Duodenal mucosa (tissue), 2 donors: Measurements from ENCODE around the gene LRRC45.

Source experiments
- H3K27ac ChIP-seq: one replicate; pipeline ENCODE4 v1.7.0; 2013; ENCODE audit warnings: low read depth, low read length
- H3K27me3 ChIP-seq, 2 donors: one replicate each; pipeline ENCODE4 v1.7.0; 2013; ENCODE audit warnings: low read length in 2 of 2, control low read depth in 1 of 2; ENCODE audit not compliant: insufficient read depth in 2 of 2, control insufficient read depth in 1 of 2
- H3K36me3 ChIP-seq, 2 donors: one replicate each; pipeline ENCODE4 v1.7.0; 2013; ENCODE audit warnings: low read length in 2 of 2, control low read depth in 1 of 2; ENCODE audit not compliant: insufficient read depth in 2 of 2, control insufficient read depth in 1 of 2
- H3K4me1 ChIP-seq, 2 donors: one replicate each; pipeline ENCODE4 v1.7.0; 2013; ENCODE audit warnings: low read length in 2 of 2, control low read depth in 1 of 2; ENCODE audit not compliant: insufficient read depth in 2 of 2, control insufficient read depth in 1 of 2
- H3K4me3 ChIP-seq, 2 donors: one replicate each; pipeline ENCODE4 v1.7.0; 2013; ENCODE audit warnings: low read length in 2 of 2, low read depth in 1 of 2
- H3K9ac ChIP-seq, 2 donors: one replicate each; pipeline ENCODE4 v1.7.0; 2013; ENCODE audit warnings: low read length in 2 of 2, low read depth in 1 of 2
- H3K9me3 ChIP-seq, 2 donors: one replicate each; pipeline ENCODE4 v1.7.0; 2013; ENCODE audit warnings: low read length in 2 of 2, control low read depth in 1 of 2; ENCODE audit not compliant: control insufficient read depth in 1 of 2

Gene LRRC45

DNA sequence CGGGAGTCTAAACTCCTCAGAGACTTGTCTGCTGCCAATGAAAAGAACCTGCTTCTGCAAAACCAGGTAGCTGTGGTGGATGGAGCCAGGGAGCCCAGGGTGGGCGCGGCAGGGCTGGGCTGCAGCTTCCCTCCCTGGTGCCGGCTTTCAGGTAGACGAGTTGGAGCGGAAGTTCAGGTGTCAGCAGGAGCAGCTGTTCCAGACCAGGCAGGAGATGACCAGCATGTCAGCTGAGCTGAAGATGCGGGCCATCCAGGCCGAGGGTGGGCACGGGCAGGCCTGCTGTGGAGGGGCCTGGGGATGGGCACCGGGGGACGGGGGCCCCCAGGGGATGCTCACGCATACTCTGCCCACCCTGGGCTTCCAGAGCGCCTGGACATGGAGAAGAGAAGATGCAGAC lies 5.1 kb downstream of the LRRC45 start:
- Histone ChIP-seq H3K27ac (no peak overlapping the region), H3K36me3 (no peaks in the 10 kb centered on the region), H3K4me1 (peaks cover 17 to 29% of the 10 kb centered on the region in 2 donors), H3K9me3 (no peaks in the 10 kb centered on the region), H3K27me3 (no peaks in the 10 kb centered on the region), H3K4me3 (no peak overlapping the region), H3K9ac (no peak overlapping the region)

DNA sequence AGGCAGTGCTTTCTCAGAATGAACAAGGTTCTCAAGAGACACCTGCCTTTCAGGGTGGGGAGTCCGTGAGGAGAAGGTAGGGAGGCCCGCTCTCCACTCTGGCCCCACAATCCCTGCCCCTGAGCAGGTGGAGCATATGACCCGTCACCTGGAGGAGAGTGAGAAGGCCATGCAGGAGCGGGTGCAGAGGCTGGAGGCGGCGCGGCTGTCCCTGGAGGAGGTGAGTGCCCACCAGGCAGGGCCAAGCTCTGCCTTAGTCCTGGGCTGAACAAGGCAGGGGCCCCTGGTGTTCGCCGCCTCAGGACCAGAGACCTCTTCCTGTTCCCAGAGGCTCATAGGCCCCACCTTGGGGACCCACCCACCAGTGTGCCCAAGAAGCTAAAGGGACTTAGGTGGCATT lies 5.9 kb downstream of the LRRC45 start:
- Histone ChIP-seq H3K36me3 (no peaks in the 10 kb centered on the region), H3K4me3 (no peak overlapping the region), H3K9me3 (no peaks in the 10 kb centered on the region), H3K27ac (no peak overlapping the region), H3K4me1 (peaks cover 13 to 23% of the 10 kb centered on the region in 2 donors), H3K27me3 (no peaks in the 10 kb centered on the region), H3K9ac (no peak overlapping the region)

DNA sequence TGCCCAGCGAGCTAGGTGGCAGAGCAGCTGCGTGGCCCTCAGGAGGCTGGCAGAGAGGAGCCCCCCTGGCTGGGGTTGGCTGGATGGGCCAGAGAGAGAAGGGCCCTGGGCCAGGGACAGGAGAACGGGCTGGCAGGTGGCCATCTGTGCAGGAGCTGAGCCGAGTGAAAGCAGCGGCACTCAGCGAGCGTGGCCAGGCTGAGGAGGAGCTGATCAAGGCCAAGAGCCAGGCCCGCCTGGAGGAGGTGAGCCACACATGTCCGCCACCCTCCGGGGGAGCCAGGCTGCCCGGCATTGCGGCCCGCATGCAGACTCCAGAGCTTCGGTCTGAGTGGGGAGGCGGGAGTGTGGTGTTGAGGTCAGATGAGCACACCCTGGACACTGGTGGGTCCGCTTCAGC lies 6.3 kb downstream of the LRRC45 start:
- no peak overlapping the region for H3K9ac ChIP-seq
- H3K27ac ChIP-seq: no peak overlapping the region
- no peaks in the 10 kb centered on the region for H3K36me3 ChIP-seq
- H3K9me3 ChIP-seq: no peaks in the 10 kb centered on the region
- no peaks in the 10 kb centered on the region for H3K27me3 ChIP-seq
- H3K4me1 ChIP-seq: peaks cover 9 to 19% of the 10 kb centered on the region in 2 donors
- no peak overlapping the region for H3K4me3 ChIP-seq

DNA sequence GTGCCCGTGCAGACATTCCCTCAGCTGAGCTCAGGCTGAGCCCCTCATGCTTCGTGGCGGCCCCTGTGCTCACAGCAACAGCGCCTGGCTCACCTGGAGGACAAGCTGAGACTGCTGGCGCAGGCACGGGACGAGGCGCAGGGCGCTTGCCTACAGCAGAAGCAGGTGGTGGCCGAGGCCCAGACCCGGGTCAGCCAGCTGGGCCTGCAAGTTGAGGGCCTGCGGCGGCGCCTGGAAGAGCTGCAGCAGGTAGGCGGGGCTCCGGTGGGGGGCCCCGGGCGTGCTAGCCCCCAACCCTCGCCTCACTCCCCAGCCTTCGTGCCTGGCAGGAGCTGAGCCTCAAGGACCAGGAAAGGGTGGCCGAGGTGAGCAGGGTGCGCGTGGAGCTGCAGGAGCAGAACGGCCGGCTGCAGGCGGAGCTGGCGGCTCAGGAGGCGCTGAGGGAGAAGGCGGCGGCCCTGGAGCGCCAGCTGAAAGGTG lies 6.9 kb downstream of the LRRC45 start:
- Histone ChIP-seq H3K27me3 (no peaks in the 10 kb centered on the region), H3K27ac (no peak overlapping the region), H3K9me3 (no peaks in the 10 kb centered on the region), H3K9ac (no peak overlapping the region), H3K4me3 (peak overlapping the region; percentile 55 to 73), H3K4me1 (peaks cover 8 to 13% of the 10 kb centered on the region in 2 donors), H3K36me3 (no peaks in the 10 kb centered on the region)

DNA sequence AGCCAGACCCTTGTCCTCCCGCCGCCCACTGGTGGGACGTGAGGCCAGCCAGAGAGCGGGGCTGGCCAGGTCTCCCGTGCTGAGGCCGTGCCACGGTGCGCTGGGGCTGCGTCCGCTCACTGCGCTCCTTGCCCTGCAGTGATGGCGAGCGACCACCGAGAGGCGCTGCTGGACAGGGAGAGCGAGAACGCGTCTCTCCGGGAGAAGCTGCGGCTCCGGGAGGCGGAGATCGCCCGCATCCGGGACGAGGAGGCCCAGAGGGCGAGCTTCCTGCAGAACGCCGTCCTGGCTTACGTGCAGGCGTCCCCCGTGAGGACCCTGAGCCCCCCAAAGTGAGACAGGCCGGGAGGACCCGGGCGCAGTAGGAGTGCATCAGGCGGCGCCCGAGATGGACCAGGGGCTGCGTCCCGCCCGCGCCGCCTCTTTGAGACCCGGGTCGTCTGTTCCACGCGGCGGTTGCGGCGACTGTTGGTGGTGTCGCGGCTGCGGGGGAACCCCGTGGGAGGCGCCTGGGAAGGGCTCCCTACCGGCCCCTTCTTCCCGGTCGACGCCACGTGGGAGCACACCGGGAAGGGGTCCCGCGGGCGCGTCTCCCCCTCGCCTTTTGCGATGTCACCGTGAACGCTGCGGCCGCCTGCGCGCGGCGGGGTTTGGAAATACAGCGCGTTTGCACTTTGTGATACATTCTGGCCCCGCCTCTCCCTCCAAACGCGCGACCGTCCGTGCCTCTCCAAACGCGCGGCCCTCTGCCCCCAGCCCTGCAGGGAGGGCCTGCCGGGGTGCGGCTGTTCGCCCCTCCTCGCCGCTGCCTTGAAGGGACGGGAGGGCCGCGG lies 7.6 kb downstream of the LRRC45 start:
- H3K36me3 ChIP-seq: peaks cover 0 to 4% of the 10 kb centered on the region in 2 donors
- no peak overlapping the region for H3K27ac ChIP-seq
- peak overlapping the region; percentile 55 to 73 for H3K4me3 ChIP-seq
- H3K9me3 ChIP-seq: no peaks in the 10 kb centered on the region
- H3K4me1 ChIP-seq: peaks cover 8 to 13% of the 10 kb centered on the region in 2 donors
- H3K9ac ChIP-seq: peak overlapping the region in 1 of 2 donors; percentile 57
- H3K27me3 ChIP-seq: no peaks in the 10 kb centered on the region

DNA sequence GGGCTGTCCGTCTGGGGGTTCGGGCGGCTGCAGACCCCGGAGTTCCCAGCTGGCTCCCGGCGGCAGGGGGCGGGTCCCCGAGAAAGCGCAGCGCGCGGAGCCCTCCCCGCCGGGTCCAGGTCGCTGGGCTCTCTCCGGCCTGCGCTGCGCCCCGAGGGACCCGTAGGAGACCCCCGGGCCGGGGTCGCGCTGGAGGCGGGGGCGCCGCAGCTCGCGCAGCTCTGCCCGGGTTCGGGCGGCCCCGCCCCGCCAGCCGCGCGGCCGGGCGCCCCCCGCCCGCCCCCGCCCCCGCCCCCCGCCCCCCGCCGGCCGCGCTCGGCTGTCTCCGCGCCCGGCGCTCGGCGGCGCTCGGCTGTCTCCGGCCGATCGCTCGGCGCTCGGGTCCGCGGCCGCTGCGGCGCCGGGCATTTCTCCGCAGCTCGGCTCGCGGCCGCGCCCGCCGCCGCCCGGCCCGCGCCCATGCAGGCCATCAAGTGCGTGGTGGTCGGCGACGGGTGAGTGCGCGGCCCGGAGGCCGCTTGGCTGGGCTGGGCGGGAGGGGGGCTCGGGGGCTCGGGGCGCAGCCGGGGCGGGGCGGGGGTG lies 8.3 kb downstream of the LRRC45 start, which contains the start of gene RAC3:
Gene RAC3, plus strand, starts transcription at position 376 of the 582 bp plus-strand sequence. Its CDS starts 84 bp downstream, at position 460.
- Histone ChIP-seq H3K27me3 (no peaks in the 10 kb centered on the region), H3K36me3 (peaks cover 0 to 7% of the 10 kb centered on the region in 2 donors), H3K27ac (no peak within 1 kb of the TSS), H3K9me3 (no peaks in the 10 kb centered on the region), H3K4me1 (peaks cover 10 to 18% of the 10 kb centered on the region in 2 donors), H3K4me3 (peak within 1 kb of the TSS; percentile 55 to 73), H3K9ac (peak within 1 kb of the TSS in 1 of 2 donors; percentile 57)

DNA sequence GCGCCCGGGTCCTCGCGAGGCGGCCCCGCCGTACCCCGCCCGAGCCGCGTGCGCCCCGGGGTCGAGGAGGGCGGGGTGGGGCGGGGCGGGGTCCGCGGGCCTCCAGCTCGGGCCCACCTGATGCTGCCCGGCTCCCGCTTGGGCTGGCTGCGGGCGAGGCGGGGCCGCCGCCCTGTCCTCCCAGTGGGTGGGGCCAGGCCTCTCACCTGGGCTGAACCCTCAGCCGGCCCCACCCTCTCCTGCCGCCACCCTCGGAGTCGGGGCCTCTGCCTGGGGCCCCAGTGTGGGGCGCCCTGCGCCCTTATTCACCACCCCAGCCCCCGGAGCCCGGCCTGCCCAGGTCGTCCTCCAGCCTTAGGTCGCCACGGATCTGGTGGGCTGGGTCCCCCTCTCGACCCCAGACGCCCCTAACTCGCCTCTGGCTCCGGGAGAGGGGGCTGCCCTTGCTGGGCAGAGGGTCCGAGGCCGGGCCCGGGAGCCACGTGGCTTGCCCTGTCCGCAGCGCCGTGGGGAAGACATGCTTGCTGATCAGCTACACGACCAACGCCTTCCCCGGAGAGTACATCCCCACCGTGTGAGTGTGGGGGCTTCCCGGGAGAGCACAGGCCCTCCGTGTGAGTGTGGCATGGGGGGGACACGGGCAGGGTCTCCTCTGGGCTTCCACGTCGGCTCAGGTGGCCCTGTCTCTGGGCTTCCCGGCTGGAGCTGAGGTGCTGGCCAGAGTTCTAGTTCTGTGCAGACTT lies 9.0 kb downstream of the LRRC45 start:
- Histone ChIP-seq H3K4me3 (peak overlapping the region in 1 of 2 donors; percentile 22), H3K27me3 (no peaks in the 10 kb centered on the region), H3K9me3 (no peaks in the 10 kb centered on the region), H3K36me3 (peaks cover 0 to 7% of the 10 kb centered on the region in 2 donors), H3K9ac (no peak overlapping the region), H3K27ac (no peak overlapping the region), H3K4me1 (peaks cover 14 to 24% of the 10 kb centered on the region in 2 donors)

DNA sequence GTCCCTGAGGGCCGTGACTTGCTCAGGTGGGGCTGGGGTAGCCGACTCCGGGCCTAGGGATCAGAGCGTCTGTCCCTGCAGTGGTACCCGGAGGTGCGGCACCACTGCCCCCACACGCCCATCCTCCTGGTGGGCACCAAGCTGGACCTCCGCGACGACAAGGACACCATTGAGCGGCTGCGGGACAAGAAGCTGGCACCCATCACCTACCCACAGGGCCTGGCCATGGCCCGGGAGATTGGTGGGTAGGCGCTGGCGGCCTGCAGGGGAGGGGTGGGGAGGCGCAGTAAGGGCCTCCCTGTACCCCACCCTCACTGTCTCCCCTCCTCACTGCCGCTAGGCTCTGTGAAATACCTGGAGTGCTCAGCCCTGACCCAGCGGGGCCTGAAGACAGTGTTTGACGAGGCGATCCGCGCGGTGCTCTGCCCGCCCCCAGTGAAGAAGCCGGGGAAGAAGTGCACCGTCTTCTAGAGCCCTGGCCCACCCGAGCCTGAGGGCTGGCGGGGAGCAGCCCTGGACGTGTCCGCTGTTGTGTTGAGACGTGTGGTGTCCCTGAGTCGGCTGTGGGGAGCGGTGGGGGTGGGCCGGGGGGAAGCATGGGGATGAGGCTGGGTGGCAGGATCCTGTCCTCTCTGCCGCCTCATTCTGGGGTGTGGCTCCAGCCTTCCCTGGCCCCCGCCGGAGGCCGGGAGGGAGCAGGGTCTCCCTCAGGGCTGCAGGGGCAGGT lies 10.4 kb downstream of the LRRC45 start:
- no peak overlapping the region for H3K4me3 ChIP-seq
- H3K27ac ChIP-seq: no peak overlapping the region
- peaks cover 14 to 30% of the 10 kb centered on the region in 2 donors for H3K4me1 ChIP-seq
- H3K27me3 ChIP-seq: no peaks in the 10 kb centered on the region
- H3K36me3 ChIP-seq: peaks cover 0 to 7% of the 10 kb centered on the region in 2 donors
- no peaks in the 10 kb centered on the region for H3K9me3 ChIP-seq
- H3K9ac ChIP-seq: no peak overlapping the region

DNA sequence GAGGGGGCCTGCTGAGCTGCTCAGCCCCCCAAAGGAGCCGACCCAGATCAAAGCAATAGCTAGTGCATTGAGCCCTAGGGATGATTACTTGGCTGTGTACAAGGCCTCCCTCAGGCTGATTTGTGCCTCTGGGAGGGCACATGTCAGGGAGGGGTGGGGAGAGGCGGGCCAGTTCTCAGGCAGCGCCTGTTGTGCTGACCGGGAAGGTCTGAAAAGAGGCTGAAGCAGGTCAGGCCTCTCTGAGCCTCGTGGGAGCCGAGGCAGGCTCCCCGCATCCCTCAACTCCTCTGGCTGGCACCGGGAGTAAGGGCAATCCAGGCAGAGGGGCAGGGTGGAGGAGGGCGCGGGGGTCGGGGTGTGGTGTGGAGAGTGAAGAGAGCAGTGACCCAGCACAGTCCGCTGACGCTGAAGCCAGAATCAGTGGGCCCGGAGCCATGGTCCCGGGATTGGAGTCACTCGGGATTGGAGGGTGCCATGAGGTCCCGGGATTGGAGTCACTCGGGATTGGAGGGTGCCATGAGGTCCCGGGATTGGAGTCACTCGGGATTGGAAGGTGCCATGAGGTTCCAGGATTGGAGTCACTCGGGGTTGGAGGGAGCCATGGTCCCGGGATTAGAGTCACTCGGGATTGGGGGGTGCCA lies 11.4 kb downstream of the LRRC45 start:
- peaks cover 14 to 30% of the 10 kb centered on the region in 2 donors for H3K4me1 ChIP-seq
- H3K9ac ChIP-seq: no peak overlapping the region
- H3K36me3 ChIP-seq: peaks cover 0 to 7% of the 10 kb centered on the region in 2 donors
- H3K27me3 ChIP-seq: no peaks in the 10 kb centered on the region
- no peak overlapping the region for H3K27ac ChIP-seq
- H3K9me3 ChIP-seq: no peaks in the 10 kb centered on the region
- H3K4me3 ChIP-seq: no peak overlapping the region
